SH-SY5Y (cell line): ENCODE data around the gene PADI4.

Source experiments
- GATA2 ChIP-seq: IDR thresholded peaks from 2 replicates; pipeline ENCODE4 v1.6.1; 2011; ENCODE audit warnings: mild to moderate bottlenecking, low read depth, low read length
- GATA3 ChIP-seq: IDR thresholded peaks from 2 replicates; pipeline ENCODE4 v1.6.1; 2011; ENCODE audit warnings: low read depth, mild to moderate bottlenecking, low read length, moderate library complexity

GRCh38 chr1:17381161-17381560 lies 73.2 kb downstream of the PADI4 start:
- no peak for TF ChIP-seq GATA2
- no peak for TF ChIP-seq GATA3
